ENCODE measurements around the gene OR6C2. TPM values are rescaled to one million over a fixed set of nuclear protein-coding genes. Genes with fewer than 3 reads are reported as not detected.

OR6C2 gene
- polyA plus RNA-seq, 1 donor from 2014 or later = not detected

Other genes starting within 250 kb of the OR6C2 start
- gene OR10A7, start 223.1 kb upstream of the OR6C2 start, polyA plus RNA-seq = not detected
- not detected for gene OR6C74, start 199.5 kb upstream of the OR6C2 start, polyA plus RNA-seq
- gene OR6C6, start 147.5 kb upstream of the OR6C2 start, polyA plus RNA-seq = not detected
- gene OR6C1, start 129.7 kb upstream of the OR6C2 start, polyA plus RNA-seq = not detected
- not detected for gene OR6C3, start 113.3 kb upstream of the OR6C2 start, polyA plus RNA-seq
- gene OR6C75, start 81.1 kb upstream of the OR6C2 start, polyA plus RNA-seq = not detected
- not detected for gene OR6C65, start 43.5 kb upstream of the OR6C2 start, polyA plus RNA-seq
- gene OR6C76, start 17.8 kb upstream of the OR6C2 start, polyA plus RNA-seq = not detected
- not detected for gene OR6C70, start 26.1 kb downstream of the OR6C2 start, polyA plus RNA-seq
- gene OR6C68, start 48.3 kb downstream of the OR6C2 start, polyA plus RNA-seq = not detected
- gene OR6C4, start 105.5 kb downstream of the OR6C2 start, polyA plus RNA-seq = not detected
- gene OR2AP1, start 128.4 kb downstream of the OR6C2 start, polyA plus RNA-seq = not detected
- not detected for gene OR10P1, start 192.8 kb downstream of the OR6C2 start, polyA plus RNA-seq